SKM-1 (cell line): ENCODE results near the gene CPTP.

Experiments
- DNase-seq: peaks from one replicate; lab custom pipeline; 2025; ENCODE audit not compliant: unreplicated experiment; lab: John Stamatoyannopoulos, UW

CPTP gene

DNA sequence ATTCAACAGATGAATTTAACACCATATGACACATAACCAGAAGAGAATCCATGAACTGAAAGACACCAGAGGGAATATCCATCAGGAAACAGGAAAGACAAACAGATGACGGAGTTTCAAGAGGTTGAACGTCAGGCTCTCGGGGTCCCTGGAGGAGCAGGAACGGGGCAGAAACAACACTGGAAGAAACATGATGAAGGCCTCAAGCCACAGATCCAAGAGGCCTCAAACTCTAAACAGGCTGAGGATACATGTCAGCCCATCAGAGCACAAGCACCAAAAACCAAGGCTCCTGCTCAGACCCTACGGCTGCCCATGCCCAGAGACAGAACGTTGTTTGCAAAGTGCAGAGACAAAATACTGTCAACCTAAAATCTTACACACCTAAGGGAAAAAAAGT lies 7.2 kb upstream of the CPTP start:
- no peak for DNase-seq

DNA sequence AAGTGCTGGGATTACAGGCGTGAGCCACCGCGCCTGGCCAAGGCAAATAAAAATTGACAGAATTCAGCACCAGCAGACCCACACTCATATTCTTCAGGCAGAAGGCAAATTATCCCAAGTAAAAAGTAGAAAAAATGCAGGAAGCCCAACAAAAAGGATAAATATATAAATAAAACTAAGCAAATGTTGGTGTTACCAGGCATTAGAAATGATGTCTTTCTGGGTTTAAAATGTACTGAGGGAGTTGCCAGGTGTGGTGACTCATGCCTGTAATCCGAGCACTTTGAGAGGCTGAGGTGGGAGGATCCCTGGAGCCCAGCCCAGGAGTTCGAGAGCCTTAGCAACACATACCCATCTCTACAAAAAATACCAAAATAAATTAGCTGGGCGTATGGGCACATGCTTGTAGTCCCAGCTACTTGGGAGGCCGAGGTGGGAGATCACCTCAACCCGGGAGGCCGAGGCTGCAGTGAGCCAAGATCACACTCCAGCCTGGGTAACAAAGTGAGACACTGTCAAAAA lies 6.4 kb upstream of the CPTP start:
- no peak for DNase-seq

DNA sequence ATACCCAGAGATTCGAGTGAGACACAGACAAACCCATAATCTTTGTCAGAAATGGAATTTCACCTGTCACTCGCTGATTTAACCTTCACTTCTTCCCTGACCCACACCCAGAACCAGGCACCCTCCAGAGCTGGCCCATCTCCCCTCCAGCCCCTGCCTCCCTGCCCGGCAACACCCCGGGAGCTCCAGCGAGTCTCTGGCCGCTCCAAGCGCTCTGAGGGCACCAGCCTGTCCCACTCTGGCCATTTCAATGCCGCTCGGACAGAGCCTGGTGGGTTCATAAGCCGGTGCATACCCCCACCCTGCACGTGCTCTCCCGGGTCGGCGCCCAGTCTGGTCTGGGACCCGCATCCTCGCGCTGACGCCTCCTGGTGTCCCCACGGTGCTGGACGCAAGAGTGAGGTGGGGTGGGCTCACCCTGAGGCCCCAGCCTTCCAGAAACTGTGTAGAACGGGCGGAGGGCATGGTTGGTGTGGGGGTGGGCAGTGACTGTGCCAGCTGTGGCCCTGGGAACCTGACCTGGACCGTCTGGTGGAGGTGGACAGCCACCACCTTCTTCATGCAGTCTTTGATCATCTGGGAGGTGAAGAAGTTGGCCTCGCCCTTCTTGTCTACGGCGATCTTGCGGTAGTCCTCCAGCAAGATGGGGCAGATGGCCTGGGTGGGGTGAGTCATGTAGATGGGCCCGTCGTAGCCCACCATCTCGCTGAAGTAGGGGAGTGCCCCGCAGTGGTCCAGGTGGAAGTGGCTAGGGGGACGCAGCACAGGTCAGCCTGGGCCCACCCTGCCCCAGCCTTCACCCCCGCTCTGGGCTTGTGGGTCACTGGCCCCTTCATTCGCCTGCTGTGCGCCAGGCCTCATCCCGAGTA lies 5.6 kb upstream of the CPTP start:
- no peak for DNase-seq

DNA sequence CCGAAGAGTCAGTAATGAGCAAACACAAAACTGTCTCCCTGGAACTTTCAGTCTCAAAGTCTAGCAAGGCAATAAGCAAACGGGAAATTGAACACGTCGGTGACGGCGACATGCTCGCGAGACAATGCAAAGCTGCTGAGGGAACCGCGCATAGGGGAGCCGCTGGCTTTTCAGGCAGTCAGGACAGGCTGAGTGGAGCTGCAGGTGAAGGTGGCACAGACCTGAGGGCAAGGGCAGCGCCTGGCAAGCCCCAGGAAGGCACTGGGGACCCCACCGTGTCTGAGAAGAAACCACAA lies 5.0 kb upstream of the CPTP start:
- no peak for DNase-seq

DNA sequence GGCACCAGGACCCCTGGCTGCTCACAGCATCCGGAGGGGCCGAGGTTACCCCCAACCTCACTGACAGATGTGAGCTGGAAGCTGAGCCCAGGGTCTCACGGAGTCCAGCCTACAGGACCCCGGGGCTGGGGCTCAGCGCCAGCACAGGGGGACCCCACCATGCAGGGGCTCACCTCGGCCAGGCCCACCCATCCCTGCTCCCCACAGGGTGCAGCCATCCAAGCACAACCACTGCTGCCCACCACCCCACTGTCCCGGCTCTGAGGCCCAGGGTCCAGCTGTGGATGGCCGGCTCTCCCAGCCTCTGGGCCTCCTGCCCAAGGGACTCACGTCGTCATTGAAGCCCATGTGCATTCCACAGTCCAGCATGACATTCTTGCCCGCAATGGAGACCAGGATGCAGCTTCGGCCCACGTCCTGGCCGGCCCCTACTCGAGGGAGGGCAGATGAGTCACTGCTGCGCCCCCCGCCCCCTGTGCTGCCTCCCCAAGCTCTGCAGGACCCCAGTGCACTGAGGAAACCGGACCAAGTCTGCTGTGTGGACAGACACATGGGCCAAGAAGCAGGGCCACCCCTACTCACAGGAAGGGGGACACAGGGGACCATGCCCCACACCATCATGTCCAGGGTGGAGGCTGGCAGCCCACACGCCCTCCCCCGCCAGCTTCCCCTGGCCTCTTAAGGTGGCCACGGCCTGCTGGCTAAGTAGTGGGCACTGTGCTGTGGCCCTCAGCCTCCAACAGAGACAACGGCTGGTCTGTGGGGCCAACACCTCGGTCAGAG lies 3.7 kb upstream of the CPTP start:
- no peak for DNase-seq

DNA sequence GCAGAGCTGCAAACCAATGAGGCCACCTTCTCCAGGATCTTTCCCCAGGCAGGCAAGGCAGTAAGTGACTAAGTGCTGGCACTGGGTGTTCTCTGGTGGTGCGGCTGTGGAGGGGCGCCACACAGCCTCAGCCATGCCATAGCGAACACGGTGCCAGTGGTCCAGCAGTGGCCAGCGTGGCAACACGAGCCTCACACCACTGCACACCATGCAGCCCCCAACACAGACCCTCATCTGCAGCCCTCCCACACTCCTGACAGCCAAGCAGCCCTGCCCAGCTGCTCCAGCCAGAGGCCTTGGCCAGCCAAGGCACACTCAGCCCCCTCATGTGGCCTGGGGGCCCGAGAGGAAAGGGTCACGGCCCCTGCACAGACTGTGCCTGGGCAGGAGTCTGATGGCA lies 3.1 kb upstream of the CPTP start:
- no peak for DNase-seq

DNA sequence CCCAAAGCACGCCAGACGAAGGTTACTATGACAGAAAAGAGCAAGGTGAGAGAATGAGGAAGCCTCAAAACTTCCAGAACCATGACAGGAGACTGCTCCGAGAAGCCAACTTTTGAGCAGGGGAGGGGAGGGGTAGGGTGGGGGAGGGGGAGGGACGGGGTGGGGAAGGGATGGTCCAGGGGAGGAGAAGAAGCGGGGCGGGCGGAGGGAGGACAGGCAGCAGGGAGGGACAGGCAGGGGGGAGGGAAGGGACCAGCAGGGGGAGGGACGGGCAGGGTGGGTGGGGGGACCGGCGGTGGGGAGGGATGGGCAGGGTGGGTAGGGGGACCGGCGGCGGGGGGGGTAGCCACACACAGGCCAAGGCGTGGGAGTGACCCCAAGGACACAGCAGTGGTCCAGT lies 2.2 kb upstream of the CPTP start:
- no peak for DNase-seq

DNA sequence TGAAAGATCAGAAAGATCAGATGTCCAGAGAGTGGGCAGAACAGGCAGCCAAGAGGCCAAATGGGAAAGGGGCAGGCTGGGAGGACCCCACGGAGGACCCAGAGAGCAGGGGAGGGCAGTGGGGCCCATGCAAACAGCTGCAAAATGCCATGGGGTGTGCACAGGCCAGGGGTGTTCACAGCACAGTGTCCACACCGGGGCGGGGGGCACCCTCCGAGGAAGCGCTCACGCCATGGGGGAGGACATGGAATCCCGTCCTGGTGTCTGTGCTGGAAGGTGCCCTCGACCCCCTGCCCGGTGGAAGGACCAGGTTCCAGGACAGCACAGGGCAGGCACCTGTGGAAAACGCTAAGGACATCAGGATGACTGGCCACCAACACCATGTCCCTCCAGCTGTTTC lies 1.6 kb upstream of the CPTP start:
- no peak for DNase-seq

DNA sequence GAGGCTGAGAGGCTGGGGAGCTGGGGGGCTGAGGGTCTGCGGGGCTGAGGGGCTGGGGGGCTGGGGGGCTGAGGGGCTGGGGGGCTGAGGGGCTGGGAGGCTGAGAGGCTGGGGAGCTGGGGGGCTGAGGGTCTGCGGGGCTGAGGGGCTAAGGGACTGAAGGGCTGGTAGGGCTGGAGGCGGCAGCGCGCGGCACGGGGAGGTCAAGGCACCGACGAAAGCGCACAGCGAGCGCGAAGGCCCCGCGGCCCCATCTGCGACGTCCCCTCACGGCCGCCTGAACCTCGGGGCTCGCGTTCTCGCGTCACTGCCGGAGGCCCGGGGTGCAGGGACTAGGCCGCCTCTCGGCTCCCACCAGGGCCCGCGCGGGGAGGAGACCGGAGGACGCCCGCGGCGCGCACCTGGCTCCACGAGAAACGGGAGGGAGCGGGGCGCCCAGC lies 498 bp upstream of the CPTP start:
- DNase-seq = no peak

DNA sequence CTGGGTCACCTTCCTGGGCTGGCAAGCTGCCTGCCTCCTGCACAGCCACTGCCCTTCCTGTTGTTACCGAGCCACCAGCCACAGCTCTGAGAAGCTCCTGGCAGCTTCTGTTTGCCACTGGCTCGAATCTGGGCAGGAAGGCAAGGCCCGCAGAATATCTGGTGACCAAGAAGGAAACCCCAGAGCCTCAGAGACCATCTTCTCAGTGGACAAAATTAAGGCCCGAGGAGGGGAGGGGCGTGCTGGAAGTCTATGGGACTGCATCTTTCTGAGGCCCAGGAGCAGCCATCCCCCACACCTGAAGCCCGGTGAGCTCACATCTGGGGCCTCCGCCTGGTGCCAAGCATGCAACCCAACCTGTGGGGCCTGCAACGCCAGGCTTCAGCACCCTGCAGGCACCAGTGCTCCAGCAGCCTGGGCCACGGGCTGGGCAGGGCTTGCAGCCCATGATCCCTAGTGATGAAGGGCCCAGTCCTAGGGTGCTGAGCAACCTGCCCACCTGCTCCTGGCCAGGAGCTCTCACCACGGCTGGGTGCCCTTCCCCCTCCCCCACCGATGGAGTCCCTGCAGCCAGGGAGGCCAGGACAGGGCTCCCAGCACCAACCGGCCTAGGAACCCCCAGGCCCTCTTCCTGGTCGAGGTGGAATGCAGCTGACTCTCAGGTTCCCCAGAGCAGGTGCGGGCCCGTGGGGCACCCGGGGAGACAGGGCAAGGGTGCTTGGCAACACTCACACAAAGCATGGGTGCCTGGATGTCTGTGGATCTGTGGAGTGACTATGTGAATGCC lies 879 bp downstream of the CPTP start:
- DNase-seq = no peak

DNA sequence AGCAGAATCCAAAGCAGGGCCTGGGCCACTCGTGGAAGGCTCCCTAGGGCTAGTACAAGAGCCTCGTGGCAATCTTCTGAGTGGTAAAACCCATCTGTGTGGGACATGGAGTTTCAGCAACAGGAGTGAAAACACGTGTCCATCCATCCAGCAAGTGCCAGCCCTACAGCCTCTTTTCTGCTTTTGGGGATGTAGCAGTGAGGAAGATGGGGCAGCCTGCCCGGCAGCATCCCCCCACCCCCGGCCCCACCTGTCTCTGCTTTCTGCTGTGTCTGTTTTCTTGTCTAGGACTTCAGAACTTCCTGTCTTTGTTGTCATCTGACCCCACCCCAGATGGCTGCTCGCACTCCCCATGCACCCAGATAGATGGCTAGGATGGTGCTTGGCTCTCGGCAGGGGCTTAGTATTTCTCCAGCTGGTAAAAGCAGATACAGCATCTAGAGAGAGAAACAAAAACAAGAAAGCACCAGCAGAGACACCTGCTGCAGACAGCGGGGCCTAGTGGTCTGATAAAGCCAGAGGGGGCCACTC lies 1.5 kb downstream of the CPTP start:
- no peak for DNase-seq

DNA sequence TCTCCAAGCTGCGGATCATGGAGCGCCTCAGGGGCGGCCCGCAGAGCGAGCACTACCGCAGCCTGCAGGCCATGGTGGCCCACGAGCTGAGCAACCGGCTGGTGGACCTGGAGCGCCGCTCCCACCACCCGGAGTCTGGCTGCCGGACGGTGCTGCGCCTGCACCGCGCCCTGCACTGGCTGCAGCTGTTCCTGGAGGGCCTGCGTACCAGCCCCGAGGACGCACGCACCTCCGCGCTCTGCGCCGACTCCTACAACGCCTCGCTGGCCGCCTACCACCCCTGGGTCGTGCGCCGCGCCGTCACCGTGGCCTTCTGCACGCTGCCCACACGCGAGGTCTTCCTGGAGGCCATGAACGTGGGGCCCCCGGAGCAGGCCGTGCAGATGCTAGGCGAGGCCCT lies 2.7 kb downstream of the CPTP start:
- DNase-seq = no peak

DNA sequence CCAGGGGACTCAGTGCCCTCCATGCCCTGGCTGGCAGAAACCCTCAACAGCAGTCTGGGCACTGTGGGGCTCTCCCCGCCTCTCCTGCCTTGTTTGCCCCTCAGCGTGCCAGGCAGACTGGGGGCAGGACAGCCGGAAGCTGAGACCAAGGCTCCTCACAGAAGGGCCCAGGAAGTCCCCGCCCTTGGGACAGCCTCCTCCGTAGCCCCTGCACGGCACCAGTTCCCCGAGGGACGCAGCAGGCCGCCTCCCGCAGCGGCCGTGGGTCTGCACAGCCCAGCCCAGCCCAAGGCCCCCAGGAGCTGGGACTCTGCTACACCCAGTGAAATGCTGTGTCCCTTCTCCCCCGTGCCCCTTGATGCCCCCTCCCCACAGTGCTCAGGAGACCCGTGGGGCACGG lies 3.7 kb downstream of the CPTP start:
- no peak for DNase-seq

DNA sequence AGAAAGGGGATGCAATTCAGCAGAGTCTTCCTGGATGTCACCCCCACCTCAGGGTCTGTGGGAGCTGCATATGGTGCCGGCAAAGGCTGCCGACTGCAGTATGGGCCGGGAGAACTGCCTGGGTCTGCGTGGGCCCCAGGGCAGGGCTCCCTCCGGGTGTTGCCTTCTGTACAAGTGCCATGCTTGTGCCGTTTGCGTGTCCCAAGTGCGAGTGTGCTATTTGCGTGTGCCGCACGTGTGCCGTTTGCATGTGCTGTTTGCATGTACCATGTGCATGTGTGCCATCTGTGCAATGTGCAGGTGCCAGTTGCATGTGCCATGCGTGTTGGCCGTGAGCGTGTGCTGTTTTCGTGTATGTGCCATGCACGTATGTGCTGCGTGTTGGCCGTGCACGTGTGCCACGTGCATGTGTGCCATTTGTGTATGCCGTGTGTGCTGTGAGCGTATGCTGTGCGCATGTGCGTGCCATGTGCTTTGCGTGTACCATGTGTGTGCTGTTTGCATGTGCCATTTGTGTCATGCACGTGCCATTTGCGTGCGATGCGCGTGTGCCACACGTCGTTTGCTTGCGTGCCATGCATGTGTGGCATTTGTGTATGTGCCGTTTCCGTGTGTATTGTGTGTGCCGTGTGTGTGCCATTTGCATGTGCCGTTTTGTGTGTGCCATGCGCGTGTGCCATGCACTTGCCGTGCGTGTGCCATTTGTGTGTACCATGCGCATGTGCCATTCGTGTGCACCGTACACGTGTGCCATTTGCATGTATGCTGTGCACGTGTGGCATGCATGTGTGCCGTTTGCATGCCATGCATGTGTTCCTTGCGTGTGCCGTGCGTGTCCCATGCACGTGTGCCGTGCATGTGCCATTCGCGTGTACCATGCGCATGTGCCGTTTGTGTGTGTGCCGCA lies 5.0 kb downstream of the CPTP start:
- DNase-seq = no peak

DNA sequence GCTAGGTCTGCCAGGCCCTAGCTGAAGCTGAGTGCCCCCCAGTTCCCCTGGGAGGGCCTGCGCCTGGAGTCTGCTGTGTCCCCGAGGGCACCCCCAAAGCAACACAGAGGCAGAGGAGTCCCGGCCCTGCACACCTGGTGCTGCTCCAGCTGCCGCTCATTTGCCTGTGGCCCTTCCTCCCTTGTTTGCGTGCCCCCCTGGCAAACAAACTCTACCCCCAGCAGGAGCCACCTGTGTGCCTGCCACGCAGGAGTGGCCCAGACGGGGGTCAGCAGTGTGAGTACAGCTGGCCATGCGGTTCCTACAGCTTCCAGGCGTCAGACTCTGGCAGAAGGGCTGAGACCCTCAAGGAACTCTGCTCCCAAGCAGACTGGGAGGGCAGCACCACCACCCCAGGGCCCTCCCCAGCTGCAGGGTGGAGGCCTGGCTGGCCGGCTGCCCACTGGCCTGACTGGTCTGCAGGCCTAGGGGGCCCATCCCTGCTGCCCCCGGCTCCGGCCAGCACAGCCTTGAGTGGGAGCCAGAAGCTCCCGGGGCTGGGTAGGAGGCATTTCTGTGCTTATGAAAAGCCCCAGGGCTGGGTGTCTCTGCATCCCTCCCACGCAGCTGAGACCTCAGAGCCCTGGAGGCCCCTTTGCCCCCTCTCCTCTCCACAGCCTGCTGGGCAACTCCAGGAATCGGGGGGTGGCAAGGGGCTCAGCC lies 5.9 kb downstream of the CPTP start:
- no peak for DNase-seq

DNA sequence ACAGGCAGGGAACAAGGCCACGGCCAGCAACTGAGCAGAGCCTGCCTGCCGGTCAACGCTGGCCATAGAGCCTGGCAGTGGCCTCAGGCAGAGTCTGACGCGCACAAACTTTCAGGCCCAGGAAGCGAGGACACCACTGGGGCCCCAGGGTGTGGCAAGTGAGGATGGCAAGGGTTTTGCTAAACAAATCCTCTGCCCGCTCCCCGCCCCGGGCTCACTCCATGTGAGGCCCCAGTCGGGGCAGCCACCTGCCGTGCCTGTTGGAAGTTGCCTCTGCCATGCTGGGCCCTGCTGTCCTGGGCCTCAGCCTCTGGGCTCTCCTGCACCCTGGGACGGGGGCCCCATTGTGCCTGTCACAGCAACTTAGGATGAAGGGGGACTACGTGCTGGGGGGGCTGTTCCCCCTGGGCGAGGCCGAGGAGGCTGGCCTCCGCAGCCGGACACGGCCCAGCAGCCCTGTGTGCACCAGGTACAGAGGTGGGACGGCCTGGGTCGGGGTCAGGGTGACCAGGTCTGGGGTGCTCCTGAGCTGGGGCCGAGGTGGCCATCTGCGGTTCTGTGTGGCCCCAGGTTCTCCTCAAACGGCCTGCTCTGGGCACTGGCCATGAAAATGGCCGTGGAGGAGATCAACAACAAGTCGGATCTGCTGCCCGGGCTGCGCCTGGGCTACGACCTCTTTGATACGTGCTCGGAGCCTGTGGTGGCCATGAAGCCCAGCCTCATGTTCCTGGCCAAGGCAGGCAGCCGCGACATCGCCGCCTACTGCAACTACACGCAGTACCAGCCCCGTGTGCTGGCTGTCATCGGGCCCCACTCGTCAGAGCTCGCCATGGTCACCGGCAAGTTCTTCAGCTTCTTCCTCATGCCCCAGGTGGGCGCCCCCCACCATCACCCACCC lies 6.7 kb downstream of the CPTP start, which contains the start of gene TAS1R3:
TAS1R3 (plus strand) TSS at position 213 of the 898 bp plus-strand sequence; CDS start at position 279, 66 bp downstream.
- no peak for DNase-seq

DNA sequence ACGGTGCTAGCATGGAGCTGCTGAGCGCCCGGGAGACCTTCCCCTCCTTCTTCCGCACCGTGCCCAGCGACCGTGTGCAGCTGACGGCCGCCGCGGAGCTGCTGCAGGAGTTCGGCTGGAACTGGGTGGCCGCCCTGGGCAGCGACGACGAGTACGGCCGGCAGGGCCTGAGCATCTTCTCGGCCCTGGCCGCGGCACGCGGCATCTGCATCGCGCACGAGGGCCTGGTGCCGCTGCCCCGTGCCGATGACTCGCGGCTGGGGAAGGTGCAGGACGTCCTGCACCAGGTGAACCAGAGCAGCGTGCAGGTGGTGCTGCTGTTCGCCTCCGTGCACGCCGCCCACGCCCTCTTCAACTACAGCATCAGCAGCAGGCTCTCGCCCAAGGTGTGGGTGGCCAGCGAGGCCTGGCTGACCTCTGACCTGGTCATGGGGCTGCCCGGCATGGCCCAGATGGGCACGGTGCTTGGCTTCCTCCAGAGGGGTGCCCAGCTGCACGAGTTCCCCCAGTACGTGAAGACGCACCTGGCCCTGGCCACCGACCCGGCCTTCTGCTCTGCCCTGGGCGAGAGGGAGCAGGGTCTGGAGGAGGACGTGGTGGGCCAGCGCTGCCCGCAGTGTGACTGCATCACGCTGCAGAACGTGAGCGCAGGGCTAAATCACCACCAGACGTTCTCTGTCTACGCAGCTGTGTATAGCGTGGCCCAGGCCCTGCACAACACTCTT lies 7.6 kb downstream of the CPTP start:
- no peak for DNase-seq
